Measurements from ENCODE around the gene FLYWCH1.
A peak's percentile ranks its signal among the peaks of the same experiment; 100 is the strongest.
"Not testable (repeated sequence)": the region's sequence is repeated elsewhere in the genome, so short reads cannot be mapped to it uniquely, and the experiment has no call there.

FLYWCH1 gene

DNA sequence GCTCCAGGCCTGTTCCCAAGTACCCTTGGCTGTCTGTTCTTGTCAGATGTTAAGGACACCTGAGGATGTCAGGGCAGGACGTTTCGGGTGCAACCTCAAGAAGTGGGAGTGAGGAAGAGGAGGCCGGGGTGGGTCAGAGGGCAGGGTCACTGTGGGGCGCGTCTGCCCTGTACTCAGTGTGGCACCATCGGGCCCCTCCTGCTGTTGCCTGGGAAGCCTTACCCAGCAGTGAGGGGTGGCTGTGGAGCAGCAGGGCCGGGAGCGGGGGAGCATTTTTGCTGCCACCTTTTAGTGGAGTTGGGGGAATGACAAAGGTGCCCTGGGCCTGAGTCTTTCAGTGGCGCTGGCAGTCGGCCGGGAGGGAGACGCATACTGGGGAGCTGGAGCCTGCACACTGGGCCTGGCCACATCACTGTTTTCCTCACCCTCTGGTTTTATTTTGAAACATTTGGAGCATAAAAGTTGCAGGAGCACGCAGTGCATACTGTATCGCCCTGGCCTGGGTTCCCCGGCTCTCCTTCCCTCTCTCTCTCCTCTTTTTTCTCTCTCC lies 11.1 kb upstream of the FLYWCH1 start:
- no peak for DNase-seq

DNA sequence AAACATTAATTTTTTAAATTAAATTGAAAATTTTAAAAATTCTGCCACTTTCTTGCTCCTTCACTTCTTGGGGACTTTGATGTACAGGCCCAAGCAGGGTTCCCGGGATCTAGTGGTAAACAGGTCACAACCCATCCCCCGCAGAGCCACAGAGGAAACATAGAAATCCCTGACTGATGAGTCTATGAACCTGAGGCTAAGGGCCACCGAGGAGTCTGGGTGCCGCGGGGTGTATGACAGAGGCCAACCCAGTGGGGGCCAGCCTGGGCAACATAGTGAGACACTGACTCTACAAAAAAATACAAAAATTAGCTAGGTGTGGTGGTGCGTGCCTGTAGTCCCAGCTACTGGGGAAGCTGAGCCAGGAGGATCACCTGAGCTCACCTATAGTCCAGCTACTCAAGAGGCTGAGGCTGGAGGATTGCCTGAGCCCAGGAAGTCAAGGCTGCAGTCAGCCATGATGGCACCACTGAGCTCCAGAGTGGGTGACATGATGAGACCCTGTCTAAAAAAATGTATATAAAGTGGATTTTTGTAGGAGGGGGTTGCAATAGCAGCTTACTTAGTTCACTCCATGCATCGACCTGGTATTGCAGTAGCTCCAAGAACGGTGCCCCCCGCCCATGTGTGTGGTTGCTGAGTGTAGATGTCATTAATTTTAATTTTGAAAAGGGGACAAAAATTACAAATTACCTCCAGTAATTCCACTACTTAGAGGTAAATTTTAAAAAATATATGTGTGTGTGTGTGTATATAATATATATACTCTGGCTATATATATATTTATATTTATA lies 9.2 kb upstream of the FLYWCH1 start:
- DNase-seq: no peak

DNA sequence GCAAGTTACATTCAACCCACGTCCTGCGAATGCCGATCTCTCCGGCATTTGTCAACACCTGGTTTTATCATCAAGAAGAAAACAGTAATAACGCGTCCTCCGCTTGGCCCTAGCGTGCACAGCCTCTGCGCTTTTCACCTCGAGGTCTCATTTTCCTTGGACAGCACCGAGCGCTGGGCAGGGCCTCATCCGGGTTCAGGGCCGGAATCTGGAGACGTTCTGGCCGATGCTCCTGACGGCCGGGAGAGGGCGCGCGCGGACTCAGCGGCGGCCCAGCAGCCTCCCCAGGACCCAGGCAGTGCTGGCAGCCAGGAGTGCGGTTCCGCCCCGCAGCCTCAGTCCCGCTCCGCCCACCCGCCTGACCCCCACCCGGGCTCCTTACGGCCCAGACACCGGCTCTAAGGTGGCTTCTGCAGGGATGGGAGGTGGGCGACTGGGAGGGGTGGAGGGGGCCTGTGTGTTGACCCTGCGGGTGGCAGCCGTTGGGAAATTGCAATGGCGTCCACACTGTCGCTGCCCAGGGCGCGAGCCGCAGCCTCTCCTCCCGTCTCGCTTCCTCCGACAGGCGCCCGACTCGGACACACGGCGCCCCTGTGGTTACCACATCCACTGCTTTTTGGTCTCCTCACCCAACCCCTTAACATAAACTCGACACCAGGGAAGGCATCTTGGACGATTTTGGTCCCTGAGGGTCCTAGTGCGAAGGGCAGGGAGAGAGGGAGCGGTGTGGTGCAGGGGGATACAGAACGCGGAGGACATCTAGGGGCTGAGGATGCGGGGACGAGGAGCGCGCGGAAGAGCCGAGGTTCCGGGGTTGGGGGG lies 7.4 kb upstream of the FLYWCH1 start:
- DNase-seq: peak; percentile 66

DNA sequence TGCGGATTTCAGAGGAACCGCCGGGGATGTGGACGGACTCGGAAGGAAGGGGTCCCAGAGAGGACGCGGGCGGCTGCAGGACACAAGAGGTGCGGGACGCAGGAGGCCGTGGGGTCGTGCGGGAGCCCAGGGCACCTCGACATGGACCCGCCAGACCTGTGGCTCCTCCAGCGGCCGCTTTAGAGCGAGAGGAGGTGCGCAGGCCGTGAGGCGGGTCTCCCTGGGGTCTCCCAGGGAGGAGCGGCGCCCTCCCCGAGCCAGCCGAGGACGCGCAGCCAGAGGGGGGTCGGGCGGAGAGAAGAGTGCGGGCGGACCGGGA lies 6.8 kb upstream of the FLYWCH1 start:
- DNase-seq: no peak

DNA sequence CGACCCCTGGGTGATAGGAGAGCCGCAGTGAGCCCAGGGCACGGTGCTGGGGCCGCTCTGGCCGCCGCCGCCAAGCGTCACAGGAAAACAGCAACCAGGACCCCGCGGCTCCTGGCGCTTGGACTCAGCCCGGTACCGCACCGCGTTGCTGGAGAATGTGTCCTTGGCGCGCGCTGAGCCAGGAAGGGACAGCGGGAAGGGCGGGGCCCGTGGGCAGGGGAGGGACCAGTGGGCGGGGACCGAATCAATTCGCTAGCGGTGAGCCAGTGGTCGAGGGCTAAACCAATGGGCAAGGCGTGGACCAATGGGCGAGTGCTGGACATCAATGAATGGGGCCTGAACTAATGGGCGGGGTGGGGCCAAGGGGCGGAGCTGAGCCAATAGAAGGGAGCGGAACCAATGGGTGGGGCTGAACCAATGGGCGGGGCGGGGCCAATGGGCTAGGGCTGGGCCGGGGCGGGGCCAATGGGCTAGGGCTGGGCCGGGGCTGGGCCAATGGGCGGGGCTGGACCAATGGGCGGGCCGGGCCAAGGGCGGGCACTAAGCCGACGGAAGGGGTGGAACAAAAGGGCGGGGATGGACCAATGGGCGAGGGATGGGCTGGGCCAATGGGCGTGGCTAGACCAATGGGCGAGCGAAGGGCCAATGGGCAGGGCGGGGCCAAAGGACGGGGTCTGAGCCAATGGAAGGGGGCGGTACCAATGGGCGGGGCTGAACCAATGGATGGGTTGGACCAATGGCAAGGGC lies 6.3 kb upstream of the FLYWCH1 start:
- peak; percentile 99 for DNase-seq

DNA sequence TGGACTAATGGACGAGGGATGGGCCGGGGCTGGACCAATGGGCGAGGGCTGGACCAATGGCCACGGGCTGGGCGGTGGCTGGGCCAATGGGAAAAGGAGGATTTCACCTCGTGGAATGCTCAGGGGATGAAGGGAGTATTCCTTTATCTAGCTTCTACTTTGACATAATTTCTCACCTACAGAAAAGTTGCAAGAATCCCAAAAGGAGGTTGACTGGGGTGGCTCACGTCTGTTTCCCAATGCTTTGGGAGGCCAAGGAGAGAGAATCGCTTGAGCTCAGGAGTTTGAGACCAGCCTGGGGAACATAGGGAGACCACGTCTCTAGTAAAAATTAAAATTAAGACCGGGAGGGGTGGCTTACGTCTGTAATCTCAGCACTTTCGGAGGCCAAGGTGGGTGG lies 5.7 kb upstream of the FLYWCH1 start:
- no peak for DNase-seq

DNA sequence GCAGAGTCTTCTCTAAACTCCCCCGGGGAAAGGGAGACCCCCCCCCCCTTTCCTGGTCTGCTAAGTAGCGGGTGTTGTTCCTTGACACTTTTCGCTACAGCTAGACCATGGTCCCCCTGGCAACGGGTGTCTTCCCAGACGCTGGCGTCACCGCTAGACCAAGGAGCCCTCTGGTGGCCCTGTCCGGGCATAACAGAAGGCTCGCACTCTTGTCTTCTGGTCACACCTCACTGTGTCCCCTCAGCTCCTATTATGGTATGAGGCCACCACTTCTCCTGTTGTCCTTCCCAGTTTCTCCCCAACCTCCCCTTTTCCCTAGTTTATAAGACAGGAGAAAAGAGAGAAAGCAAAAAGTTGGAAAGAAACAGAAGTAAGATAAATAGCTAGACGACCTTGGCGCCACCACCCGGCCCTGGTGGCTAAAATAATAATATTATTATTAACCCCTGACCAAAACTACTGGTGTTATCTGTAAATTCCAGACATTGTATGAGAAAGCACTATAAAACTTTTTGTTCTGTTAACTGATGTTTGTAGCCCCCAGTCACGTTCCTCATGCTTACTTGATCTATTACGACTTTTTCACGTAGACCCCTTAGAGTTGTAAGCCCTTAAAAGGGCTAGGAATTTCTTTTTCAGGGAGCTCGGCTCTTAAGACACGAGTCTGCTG lies 4.5 kb upstream of the FLYWCH1 start:
- not testable (repeated sequence) for DNase-seq

DNA sequence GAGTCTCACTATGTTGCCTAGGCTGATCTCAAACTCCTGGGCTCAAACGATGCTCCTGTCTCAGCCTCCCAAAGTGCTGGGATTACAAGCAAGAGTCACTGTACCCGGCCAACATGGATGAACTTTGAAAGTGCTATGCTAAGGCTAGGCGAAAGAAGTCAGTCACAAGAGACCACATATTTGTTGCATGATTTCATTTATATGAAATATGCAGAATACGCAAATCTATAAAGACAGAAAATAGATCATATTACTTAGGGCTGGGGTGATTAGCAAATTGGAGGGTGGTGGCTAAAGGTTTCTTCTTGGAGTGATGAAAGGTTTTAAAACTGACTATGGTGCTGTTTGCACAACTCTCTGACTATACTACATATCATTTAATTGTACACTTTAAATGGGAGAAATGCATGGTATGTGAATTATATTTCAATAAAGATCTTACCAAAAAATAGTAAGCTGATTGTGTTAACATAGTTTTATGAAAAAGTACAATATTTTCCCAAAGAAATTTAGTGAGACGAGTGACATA lies 1.2 kb upstream of the FLYWCH1 start:
- no peak for DNase-seq

DNA sequence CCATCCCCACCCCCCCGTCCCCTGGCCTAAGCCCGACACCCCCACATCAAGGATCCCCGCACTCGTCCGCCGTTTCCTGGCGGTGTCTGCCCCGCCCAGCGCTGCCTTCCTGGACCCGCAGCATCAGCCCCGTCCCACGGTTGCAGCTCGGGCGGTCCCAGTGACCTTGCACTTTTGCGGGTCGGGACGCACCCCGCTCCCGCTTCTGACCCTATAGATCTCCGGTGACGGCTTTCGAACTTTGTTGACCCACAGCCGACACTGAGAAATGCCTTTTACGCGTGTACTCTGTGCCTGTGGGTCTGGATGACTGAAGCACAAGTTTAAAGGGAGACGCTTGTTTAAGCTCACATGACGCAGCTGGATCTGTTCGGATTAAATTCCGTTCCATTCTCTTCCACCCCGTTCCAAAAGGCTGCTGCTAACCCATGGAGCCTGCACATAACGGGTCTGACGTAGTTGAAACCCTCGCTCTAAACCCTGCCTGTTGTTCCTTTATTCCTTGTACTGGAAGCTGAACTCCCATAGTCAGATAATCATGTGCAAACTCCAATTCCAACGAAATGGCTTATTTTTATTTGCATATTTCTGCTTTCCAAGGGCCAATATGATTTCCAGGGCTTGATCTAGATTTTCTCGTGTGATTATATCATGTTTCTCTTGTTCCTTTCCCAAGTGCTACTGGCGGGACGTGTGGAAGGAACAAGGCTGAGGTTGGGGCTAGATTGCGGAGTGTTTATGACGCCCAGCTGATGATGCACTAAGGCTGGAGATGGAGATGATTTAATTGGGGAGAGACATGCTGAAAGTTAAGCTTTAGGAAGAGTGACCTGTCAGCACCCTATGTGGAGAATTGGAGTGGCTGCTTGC lies 834 bp downstream of the FLYWCH1 start:
- DNase-seq: peak; percentile 4

DNA sequence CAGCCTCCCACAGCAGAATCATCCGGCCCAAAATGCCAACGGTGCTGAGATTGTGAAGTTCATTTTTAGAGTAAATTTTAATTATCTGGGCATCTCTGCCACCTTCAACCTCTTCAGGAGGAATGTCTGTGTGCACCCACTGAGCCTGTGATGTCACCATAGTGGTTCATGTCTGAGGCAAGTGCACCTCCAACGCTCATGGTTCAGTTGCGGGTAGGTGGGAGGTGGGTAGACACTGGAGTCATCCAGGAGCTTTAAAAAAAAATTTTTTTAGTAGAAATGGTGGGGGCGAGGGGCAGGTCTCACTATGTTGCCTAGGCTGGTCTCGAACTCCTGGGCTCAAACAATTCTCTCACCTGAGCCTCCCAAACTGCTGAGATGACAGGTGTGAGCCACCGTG lies 1.9 kb downstream of the FLYWCH1 start:
- no peak for DNase-seq

DNA sequence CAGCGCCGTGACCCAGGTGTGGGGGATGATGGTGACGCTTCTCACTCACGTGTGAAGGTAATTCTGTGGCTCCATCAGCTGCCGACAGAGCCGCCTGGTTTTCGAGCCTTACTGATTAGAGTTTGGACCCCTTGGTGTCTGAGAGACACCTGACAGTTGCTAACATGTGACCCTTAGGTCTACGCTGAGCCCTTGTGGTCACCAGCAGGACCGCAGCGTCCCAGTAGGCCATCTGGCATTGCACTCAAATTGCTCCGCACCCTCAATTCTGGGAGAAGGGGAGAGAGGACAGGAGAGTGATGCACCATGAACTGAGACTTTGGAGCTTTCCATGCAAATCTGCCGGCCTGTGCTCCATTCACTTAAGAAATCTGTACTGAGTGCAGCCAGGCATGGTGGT lies 2.5 kb downstream of the FLYWCH1 start:
- DNase-seq: no peak

DNA sequence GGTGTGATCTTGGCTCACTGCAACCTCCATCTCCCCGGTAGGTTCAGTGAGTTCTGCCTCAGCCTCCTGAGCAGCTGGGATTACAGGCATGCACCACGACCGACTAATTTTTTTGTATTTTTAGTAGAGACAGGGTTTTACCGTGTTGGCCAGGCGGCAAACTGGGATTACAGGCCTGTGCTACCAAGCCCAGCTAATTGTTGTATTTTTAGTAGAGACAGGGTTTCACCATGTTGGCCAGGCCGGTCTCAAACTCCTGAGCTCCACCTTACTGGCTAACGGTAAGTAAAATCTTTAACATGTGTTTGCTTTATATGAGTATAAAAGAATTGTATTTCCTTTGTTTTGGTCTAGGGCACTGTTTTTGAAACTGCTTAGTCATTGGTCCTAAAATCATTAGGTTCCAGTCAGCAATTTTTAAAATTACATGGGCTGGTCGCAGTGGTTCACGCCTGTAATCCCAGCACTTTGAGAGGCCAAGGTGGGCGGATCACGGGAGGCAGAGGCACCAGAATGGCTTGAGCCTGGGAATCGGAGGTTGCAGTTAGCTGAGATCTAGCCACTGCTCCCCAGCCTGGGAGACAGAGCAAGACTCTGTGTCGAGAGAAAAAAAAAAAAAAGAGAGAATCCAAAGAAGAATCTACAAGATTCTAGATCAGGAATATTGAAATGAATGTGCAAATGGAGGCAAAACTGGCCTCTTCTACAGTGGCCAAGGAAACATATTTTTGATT lies 3.6 kb downstream of the FLYWCH1 start:
- no peak for DNase-seq

DNA sequence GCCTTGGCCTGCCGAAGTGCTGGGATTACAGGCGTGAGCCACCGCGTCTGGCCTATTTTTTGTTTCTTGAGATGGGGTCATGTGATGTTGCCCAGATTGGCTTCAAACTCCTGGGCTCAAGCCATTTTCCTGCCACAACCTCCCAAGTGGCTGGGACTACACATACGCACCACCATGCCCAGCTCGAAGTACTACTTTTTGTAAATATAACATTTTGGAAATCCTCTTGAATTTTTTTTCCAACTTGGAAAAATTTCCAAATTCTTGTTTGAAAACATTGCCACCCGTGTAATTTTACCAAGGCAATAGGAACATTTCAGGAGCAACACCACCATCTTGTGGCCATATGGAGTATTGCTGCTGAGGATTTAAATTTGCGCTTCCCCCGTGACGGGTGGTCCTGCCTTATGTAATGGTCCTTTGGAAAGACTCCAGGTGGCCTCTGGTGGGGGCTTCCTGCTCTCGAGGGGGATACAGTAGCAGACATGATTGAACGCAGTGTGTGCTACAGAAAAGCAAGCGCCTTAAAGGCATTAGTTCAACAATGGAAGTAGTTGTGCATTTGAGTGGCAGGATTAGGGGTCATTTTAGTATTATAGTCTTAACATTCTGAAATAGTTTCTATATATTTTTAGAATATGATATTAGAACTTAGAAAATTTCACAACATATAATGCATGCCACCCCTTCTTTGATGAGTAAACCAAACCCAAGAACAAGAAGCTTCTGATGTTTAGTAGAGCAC lies 8.0 kb downstream of the FLYWCH1 start:
- no peak for DNase-seq

DNA sequence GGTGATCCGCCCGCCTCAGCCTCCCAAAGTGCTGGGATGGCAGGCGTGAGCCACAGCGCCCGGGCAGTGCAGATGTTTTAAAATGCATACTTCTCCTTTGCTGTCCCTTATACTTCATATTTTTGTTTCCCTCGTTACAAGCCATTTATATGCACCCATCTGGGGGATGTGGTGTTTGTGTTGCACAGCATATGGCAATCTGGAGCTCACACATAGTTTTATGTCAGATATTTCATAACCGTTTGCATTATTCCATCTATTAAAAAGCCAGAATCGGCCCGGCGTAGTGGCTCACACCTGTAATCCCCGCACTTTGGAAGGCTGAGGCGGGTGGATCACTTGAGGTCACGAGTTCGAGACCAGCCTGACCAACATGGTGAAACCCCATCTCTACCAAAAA lies 11.8 kb downstream of the FLYWCH1 start:
- no peak for DNase-seq

DNA sequence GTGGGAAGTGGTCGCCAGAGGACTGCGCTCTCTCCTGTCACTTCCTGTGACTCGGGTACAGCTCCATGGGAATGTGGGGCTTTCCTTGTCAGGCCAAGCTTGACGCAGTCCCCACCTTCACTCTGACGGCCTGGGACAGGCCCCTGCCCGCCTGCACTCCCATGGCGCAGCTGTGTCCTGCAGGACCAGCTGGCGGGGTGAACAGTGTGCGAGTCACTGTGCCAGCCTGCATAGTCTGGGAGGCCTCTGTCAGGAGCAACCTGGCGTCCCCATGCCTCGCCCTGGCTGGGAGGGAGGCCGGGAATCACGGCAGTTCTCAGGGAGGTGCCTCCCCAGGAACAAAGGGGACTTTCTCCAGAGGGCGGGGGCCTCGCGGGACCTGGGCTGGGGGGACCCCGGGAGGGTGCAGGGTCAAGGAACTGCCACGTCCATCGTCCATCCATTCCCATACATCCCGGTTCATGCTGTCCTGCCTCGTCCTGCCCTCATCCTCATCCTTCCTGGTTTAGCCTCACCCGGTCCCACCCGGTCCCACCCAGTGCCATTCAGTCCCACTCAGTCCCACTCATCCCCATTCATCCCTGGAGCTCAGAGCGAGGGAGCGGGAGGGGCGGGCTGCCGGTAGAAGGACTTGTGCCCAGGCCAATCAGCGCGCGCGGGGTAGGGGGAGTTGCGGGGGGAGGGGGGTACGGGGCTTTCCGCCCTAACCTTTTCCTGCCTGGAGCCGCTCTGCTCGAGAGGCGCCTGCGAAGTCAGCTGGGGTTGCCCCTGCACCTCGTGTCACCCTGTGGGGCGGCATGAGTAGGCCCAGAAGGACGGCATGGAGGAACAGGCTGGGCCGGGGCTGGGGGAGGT lies 13.4 kb downstream of the FLYWCH1 start:
- DNase-seq: no peak

DNA sequence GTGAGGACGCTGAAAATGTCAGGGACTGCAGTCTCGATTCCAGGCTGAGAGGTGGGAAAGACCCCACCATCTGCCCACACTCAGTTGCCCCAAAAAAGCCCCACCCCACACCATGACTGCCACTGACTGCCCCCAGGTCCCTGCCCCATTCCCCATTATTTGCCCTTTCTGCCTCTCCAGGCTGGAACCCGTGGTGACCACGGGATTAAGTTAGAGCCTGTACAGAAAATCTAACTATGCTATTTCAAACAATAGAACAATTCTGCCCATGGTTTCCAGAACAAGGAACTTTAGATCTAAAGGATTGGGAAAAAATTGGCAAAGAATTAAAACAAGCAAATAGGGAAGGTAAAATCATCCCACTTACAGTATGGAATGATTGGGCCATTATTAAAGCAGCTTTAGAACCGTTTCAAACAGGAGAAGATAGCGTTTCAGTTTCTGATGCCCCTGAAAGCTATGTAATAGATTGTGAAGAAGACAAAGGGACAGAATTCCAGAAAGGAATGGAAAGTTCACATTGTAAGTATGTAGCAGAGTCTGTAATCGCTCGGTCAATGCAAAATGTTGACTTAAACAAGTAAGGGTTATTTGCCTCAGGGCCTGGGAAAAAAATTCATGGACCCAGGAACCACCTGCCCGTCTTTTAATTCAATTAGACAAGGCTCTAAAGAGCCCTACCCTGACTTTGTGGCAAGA lies 14.4 kb downstream of the FLYWCH1 start:
- no peak for DNase-seq

DNA sequence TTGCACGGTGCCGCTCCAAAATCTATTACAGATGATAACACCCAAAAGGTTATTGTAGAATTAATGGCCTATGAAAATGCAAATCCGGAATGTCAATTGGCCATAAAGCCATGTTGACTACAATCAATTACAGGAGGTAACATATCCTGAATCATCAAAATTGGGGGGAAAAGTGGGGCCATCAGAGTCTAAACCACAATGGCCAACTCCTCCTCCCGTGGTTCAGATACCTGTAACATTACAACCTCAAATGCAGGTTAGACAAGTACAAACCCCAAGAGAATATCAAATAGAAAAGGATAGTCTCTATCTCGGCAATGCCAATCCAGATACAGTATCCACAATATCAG lies 14.9 kb downstream of the FLYWCH1 start:
- no peak for DNase-seq

DNA sequence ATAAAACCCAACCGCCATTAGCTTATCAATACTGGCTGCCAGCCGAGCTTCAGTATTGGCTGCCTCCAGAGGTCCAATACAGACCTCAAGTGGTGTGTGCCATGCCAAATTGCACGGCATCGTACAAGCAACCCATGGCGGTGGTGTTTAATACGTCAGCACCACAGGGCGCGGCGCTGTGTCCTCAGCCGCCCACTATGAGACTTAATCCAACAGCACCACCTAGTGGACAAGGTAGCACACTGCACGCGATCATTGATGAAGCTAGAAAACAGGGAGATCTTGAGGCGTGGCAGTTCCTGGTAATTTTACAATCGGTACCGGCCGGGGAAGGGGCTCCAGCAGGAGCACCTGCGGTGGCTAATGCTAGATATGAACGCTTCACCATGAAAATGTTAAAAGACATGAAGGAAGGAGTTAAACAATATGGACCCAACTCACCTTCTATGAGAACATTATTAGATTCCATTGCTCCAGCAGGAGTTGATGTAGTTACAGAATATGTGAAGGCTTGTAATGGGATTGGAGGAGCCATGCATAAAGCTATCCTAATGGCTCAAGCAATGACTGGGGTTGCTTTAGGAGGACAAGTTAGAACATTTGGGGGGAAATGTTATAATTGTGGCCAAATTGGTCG lies 15.4 kb downstream of the FLYWCH1 start:
- peak; percentile 51 for DNase-seq
